ENCODE data around the gene APLP2.

- TF ChIP-seq CTCF (IDR thresholded peaks at IDR 0.05 in 2 of 3, conservative IDR thresholded peaks at IDR 0.05 in 1 of 3; ENCODE audit: insufficient read depth in 2 of 3, low read depth in 1 of 3, low read length in 3 of 3) (no peak), NCOA1 (IDR thresholded peaks at IDR 0.05; ENCODE audit: low read depth) (no peak), MYC (IDR thresholded peaks at IDR 0.05; ENCODE audit: low read depth, low read length) (no peak), MYC (CRISPR knock-in tag; IDR thresholded peaks at IDR 0.05; ENCODE audit: borderline replicate concordance, low read depth) (no peak), MLLT1 (IDR thresholded peaks at IDR 0.05) (no peak), PHF21A (IDR thresholded peaks at IDR 0.05; ENCODE audit: borderline replicate concordance, low read depth) (no peak)
Measured at GRCh38 chr11:130190371-130190881, 120.7 kb downstream of the APLP2 start.
